ENCODE results near the gene TMEM163.
A peak's percentile ranks its signal among the peaks of the same experiment; 100 is the strongest.
"Not testable (repeated sequence)": the region's sequence is repeated elsewhere in the genome, so short reads cannot be mapped to it uniquely, and the experiment has no call there.

Gene TMEM163

DNA sequence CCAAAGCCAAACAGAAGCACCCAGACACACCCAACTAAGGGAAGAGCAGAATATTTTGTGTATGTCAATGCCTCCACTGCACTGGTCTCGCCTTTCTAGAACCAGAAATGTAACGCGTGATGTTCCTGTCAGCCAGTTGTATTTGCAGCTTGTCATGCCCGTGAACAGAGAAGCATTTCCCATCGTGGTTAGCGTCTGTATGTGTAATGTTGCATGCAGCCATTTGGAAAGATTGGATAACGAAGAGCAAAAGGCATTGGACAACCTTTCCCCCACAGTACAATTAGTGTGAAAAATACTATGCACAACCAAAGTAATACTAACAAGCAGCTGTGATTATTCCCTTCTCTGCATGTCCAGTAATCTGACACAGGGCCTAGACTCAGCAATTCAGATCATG lies 140.5 kb downstream of the TMEM163 start:
- no peak for DNase-seq (ENCODE audit: low spot score)

DNA sequence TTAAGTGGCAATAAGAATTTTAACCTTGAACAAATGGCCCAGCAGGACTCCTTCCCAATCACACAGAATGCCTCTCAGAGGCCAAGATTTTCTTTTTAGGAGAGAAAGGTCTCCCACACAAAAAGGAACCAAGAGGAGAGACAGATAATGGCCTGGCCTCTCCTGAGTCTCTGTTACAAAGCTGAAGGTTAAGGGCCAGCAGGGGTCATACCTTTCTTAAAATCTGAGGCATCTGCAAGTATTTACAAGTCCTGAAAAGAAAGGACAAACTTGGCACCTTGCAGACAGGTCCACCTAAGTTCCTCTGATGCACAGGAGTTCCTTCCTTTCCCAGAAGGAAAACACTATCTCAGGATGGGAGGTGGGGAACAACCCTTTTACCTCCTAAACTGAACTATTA lies 142.3 kb downstream of the TMEM163 start:
- DNase-seq (ENCODE audit: low spot score), result no peak

- no peak for DNase-seq (ENCODE audit: low spot score)
Observed at GRCh38 chr2:134575888-134576287, 142.9 kb downstream of the TMEM163 start.

DNA sequence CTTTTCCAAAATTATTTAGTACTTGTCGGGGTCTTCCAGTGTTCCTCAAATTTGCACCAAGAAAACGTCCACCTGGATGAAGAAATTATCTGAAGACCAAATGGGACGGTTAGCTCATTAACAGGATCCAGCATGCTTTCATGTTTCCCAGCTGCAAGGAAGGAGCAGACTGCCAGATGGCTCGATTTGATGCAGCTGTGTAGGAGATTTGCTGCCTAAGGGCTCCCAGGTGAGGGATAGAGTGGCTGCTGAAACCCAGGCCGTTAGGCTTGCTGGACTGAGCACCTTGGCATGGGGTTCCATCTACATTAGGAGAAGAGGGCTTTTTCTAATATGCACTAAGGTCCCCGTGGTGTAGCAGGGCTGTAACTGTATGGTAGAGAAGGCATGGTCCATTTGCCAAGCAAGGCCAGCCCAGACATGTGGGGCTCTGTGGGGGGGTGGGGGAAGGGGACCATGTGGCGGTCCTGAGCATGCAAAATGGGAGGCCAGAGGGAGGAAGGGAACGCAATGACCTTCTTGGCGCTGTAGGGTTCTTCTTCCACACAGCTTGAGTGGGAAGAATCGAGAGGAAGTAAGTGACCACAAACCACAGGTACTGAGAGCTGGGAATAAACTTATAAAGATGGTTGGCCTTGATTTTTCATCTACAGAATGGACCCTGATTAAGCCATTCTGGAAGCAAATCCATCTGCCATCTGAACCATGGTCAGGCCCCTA lies 144.0 kb downstream of the TMEM163 start:
- no peak for DNase-seq (ENCODE audit: low spot score)

- no peak for DNase-seq (ENCODE audit: low spot score)
Observed at GRCh38 chr2:134573724-134574123, 145.1 kb downstream of the TMEM163 start.

GRCh38 chr2:134573085-134573370 lies 145.8 kb downstream of the TMEM163 start:
- peak; percentile 10 for DNase-seq (ENCODE audit: low spot score)

- DNase-seq (ENCODE audit: low spot score), result no peak
Observed at GRCh38 chr2:134572314-134573084, 146.3 kb downstream of the TMEM163 start.

GRCh38 chr2:134570676-134571075 lies 148.1 kb downstream of the TMEM163 start:
- no peak for DNase-seq (ENCODE audit: low spot score)

DNA sequence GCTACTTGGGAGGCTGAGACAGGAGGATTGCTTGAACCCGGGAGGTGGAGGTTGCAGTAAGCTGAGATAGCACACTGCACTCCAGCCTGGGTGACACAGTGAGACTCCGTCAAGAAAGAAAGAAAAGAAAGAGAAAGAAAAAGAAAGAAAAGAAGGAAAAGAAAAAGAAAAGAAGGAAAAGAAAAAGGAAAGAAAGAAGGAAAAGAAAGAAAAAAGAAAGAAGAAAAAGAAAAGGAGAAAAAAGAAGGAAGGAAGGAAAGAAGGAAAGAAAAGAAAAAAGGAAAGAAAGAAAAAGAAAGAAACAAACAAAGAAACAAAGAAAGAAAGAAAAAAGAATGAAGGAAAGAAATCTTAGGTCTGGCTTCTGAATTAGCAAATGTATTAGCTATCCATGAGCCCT lies 150.4 kb downstream of the TMEM163 start:
- no peak for DNase-seq (ENCODE audit: low spot score)

GRCh38 chr2:134567666-134568065 lies 151.1 kb downstream of the TMEM163 start:
- no peak for DNase-seq (ENCODE audit: low spot score)

- DNase-seq (ENCODE audit: low spot score), result not testable (repeated sequence)
Observed at GRCh38 chr2:134564955-134565354, 153.8 kb downstream of the TMEM163 start.

DNA sequence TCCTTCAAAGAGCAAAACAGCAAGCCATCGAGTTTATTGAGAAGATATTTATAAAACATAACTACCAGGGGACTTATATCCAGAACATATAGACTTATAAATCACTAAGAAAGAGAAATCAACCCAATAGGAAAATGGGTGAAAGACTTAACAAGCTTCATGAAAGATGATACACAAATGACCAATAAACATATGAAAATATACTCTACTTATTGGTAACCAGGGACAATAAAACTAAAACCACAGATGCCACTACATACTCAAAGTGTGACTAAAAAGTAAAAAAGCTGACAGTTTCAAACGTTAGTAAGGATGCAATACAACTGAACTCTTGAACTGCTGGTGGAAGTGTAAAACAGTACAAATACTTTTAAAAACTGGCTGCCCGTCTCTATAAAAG lies 154.3 kb downstream of the TMEM163 start:
- no peak for DNase-seq (ENCODE audit: low spot score)

- DNase-seq (ENCODE audit: low spot score), result no peak
Observed at GRCh38 chr2:134558208-134558830, 160.5 kb downstream of the TMEM163 start.

DNA sequence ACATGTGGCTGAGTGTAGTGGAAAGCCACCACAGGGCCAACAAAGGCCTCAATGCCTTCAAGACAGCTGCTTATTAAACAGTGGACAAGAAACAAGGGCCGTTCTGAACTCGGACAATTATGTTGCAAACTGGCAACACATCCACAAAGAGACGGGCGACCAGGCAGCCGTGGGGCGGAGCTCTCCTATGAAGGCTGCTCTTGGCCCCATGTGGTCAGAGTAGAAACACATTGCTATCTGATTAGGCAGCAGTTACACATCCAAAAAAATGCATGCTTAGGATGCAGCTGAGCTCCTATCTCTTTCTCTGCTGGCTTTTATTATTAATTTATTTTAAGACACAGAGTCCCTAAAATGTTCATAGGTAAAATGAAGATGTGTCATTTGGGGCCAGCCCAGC lies 163.4 kb downstream of the TMEM163 start:
- no peak for DNase-seq (ENCODE audit: low spot score)

DNA sequence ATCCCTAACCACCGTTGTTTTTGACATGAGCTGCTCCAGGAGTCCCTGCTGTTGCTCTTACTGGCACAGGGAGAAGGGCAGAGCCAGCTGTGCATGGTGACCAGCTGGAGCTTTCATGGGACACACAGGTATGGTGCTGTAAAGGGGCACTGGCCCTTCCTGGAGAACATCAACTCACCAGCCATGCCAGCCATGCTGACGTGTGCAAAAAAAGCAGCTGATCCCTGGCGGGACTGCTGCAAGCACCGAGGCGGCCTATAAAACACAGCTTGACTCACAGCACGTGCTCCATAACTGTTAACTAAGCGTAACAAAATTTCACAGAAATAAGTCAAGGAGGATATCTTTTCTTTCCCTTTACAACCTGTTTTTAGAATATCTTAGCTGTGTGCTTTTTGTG lies 165.1 kb downstream of the TMEM163 start:
- no peak for DNase-seq (ENCODE audit: low spot score)

DNA sequence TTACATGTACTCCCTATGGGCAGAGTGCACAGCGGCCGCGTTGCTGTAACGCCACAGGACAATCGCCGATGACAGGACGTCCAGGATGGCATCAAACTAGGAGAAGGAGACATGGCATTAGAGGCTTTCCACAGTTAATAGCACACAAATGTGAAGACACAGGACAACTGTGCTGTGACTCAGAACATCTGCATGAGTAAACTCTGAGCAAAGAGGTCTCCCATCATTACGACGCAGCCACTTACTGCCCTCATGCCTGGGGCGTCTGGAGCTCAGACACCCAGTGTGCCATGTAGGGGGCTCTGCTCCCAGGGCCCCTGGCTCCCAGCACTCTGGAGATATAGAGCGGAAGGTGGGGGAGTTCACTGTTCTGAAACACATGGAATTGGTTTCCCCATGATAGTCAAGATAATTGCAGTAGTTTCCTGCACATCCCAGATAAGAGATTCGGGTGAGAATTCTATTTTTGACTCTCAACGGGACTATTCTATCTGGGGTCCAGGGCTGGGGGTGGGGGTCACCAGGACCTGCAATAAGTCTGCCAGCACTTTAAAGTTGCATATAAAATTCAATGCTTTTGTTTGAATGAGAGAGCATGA lies 168.1 kb downstream of the TMEM163 start:
- no peak for DNase-seq (ENCODE audit: low spot score)

DNA sequence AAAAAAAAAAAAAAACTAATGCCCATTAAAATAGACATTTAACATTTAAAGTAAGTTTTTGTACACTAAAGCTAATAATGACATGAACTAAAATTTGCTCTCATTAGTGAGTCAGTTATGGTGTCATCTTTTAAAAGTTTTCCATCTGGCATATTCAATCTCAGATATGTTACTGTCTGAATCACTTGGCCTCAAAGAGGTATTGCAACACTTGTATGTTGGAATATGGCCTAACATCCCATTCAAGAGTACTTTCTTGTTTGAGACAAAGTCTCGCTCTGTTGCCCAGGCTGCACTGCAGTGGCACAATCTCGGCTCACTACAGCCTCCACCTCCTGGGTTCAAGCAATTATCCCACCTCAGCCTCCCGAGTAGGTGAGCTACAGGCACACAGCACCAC lies 169.7 kb downstream of the TMEM163 start:
- peak; percentile 34 for DNase-seq (ENCODE audit: low spot score)

DNA sequence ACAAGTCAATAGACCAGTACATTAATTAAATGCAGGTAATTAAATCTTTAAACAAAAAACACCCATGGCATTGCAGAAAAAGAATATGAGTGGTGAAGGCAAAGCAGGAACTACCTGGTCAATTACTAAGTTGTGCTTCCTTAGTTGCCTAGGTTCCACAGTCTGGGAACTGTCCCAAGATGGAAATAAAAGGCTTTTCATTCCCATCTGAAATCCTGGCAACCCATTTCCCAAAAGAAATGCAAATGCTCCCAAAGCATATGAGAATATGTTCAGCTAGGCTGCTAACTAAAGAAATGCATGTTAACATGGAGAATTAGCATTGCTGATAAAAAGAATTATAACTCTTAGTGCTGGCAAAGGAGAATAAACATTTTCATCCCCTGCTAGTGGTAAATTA lies 177.8 kb downstream of the TMEM163 start:
- DNase-seq (ENCODE audit: low spot score), result peak; percentile 55

DNA sequence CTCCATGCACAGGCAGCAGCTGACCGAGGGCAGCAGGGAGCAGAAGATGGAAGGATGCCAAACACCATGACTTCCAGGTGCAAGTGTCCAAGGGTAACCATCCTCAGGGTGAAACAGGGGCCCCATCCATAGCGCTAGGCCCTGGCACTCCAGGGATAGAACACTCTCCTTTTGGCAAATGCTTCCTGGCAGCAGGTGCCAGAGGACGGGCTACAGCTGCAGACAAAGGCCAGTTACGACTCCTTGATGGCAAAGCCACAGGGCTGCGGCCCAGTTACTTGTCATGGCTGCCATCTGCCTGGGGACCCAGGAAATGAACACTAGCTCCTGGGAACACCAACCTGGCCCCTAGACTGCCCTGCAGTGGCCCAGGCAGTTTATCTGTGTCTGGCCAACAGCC lies 178.8 kb downstream of the TMEM163 start:
- DNase-seq (ENCODE audit: low spot score), result peak; percentile 15

GRCh38 chr2:134537702-134538101 lies 181.1 kb downstream of the TMEM163 start:
- no peak for DNase-seq (ENCODE audit: low spot score)

DNA sequence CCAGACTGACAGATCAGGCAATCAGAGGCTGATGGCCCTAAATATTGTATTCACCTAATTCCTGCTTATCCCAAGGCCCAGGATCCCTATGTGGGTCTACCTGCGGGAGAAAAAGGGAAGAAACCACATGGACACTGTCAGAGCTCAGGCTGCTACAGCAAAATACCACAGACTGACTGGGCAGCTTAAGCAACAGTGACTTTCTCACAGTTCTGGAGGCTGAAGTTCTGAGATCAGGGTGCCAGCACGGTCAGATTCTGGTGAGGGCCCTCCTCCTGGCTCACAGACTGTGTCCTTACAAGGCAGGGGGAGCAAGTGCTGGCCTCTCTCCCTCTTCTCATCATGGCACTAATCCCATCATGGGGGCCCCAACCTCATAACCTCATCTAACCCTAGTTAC lies 181.7 kb downstream of the TMEM163 start:
- no peak for DNase-seq (ENCODE audit: low spot score)

GRCh38 chr2:134536296-134536695 lies 182.5 kb downstream of the TMEM163 start:
- no peak for DNase-seq (ENCODE audit: low spot score)

GRCh38 chr2:134532537-134532936 lies 186.3 kb downstream of the TMEM163 start:
- DNase-seq (ENCODE audit: low spot score), result no peak

All from Ammon's horn (tissue), 1 donor.